Mammary microvascular endothelial cell (primary cell): ENCODE results near the gene PUS1. TPM values are rescaled to one million over a fixed set of nuclear protein-coding genes. Genes with fewer than 3 reads are reported as not detected.

ENCODE experiments used
- total RNA-seq: library from RNA; depleted of rRNA; stranded (reverse); fragments of >200 nt; gene quantifications from 2 replicates; pipeline ENCODE4 v1.2.3, GENCODE V29; 2015

PUS1 gene
- 24.2 and 37.7 TPM in 2 replicates for total RNA-seq

GRCh38 chr12:131928711-131929580, at the start of gene PUS1:
Gene PUS1 (plus strand): TSS chr12:131929276. CDS start chr12:131929723, 447 bp downstream.

GRCh38 chr12:131894313-131894860, 34.7 kb upstream of the PUS1 start, which contains the start of gene ULK1:
Gene ULK1 (plus strand): TSS chr12:131894622. CDS start chr12:131895002, 380 bp downstream.

DNA sequence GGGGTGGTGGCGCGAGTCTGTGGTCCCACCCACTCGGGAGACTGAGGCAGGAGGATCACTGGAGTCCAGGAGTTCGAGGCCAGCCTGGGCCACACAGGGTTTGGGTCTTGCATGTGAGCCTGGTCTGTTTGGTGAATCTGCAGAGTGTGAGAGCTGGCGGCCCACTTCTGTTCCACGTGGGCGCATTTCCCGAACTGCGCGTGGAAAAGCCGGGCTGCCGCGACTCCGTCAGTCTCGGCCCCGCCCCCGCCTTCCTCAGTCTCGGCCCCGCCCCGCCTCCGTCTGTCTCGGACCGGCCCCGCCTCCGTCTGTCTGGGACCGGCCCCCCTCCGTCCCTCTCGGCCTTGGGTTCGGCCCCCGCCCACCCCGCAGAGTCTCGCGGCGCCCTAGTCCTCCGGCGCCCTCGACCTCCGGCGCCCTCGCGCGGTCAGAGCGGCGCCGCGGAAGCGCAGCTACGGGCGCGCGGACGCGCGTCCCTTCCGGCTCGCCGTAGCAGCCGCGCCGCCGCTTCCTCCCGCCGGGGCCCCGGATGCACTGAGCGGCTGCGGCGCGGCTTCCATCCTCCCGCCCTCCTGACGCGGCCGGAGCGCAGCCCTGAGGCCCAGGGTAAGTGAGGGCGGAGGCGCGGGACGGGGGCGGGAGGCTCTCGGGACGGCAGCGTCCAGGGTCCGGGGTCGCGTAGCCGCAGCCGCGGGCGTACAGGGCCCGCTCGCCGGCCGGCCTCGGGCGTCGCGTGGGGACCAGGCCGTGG, 20.5 kb downstream of the PUS1 start, which contains the start of gene EP400:
Gene EP400 (plus strand): TSS at position 512 of the 751 bp plus-strand sequence. CDS start 10,678 bp downstream, outside the sequence.

Other genes starting within 250 kb of the PUS1 start
- 20.7 and 24.4 TPM in 2 replicates for gene SFSWAP, start 218.2 kb upstream of the PUS1 start, total RNA-seq
- 14.0 and 16.0 TPM in 2 replicates for gene MMP17, start 100.9 kb upstream of the PUS1 start, total RNA-seq
- gene ULK1, start 34.7 kb upstream of the PUS1 start, total RNA-seq, result 6.5 and 7.5 TPM in 2 replicates
- 11.7 and 13.4 TPM in 2 replicates for gene EP400, start 20.7 kb downstream of the PUS1 start, total RNA-seq
- 9.7 and 10.8 TPM in 2 replicates for gene DDX51, start 215.0 kb downstream of the PUS1 start, total RNA-seq
- gene NOC4L, start 215.2 kb downstream of the PUS1 start, total RNA-seq, result 27.4 and 41.4 TPM in 2 replicates